ENCODE measurements around the gene CDC20.

DNA sequence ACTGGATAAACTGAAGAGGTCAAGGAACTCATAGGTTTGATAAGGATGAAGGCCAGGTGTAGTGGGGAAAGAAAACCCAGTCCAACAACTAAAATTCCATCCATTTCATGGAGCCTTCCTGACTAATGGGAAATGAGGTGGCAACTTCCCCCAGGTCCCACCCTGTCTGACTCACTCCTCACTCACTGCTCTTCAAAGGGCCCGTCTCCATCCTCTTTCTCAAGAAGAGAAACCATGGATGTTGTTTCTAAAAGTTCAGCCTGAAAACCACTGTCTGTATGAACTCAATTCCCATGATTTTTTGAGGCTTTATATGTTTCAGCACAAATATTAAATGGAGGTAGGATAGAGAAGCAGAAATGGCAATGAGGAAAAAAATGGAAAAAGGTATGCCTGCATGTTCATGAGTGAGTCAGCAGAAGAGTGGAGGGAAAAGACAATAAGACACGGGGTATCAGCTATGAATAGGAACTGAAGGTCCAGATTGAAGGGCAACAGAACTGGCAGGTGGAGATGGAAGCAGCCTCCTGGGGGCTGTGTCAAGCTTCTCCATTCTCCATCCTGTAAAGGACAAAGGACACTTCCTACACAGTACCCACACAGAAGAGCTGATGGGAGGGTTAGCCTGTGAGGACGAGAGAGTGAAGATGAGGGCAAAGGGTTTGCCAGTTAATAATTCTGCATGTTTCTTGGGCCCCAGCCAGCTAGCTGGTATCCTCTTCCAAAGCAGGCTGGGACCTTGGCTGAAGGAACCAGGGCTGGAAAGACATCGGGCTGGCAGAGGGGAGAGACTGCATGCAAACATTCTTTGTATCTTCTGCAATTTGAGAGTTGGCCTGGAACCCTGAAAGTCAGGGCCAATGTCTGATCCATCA is 14.5 kb downstream of the CDC20 start:
- TF ChIP-seq, protein P1, sequence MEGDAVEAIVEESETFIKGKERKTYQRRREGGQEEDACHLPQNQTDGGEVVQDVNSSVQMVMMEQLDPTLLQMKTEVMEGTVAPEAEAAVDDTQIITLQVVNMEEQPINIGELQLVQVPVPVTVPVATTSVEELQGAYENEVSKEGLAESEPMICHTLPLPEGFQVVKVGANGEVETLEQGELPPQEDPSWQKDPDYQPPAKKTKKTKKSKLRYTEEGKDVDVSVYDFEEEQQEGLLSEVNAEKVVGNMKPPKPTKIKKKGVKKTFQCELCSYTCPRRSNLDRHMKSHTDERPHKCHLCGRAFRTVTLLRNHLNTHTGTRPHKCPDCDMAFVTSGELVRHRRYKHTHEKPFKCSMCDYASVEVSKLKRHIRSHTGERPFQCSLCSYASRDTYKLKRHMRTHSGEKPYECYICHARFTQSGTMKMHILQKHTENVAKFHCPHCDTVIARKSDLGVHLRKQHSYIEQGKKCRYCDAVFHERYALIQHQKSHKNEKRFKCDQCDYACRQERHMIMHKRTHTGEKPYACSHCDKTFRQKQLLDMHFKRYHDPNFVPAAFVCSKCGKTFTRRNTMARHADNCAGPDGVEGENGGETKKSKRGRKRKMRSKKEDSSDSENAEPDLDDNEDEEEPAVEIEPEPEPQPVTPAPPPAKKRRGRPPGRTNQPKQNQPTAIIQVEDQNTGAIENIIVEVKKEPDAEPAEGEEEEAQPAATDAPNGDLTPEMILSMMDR (IDR thresholded peaks at IDR 0.05): no peak
- TF ChIP-seq POLR2AphosphoS5 (IDR thresholded peaks at IDR 0.05; ENCODE audit: low read depth, low read length) (no peak; the same call in 1 of the 2 replicates), TAF1 (IDR thresholded peaks at IDR 0.05; ENCODE audit: borderline replicate concordance, low read depth, low read length) (no peak), YY1 (IDR thresholded peaks at IDR 0.05; ENCODE audit: low read depth) (no peak), USF2 (IDR thresholded peaks at IDR 0.05; ENCODE audit: borderline replicate concordance, low read depth, low read length) (no peak), ZBTB33 (IDR thresholded peaks at IDR 0.05; ENCODE audit: borderline replicate concordance, low read depth) (no peak)
- TF ChIP-seq, protein P2, sequence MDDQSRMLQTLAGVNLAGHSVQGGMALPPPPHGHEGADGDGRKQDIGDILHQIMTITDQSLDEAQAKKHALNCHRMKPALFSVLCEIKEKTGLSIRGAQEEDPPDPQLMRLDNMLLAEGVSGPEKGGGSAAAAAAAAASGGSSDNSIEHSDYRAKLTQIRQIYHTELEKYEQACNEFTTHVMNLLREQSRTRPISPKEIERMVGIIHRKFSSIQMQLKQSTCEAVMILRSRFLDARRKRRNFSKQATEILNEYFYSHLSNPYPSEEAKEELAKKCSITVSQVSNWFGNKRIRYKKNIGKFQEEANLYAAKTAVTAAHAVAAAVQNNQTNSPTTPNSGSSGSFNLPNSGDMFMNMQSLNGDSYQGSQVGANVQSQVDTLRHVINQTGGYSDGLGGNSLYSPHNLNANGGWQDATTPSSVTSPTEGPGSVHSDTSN (IDR thresholded peaks at IDR 0.05): no peak
